Epithelial cell of esophagus (primary cell): ENCODE measurements around the gene SAT2.
"Not testable (repeated sequence)": the region's sequence is repeated elsewhere in the genome, so short reads cannot be mapped to it uniquely, and the experiment has no call there.

Source experiments
- DNase-seq: peaks from one replicate; pipeline ENCODE4 v3.0.0; 2010; ENCODE audit warnings: low read depth
- H3K4me3 ChIP-seq: 2 replicates; pipeline ENCODE4 v1.5.1; 2011; ENCODE audit warnings: mild to moderate bottlenecking, low read length, control low read depth
- CTCF ChIP-seq: IDR thresholded peaks from 2 replicates; pipeline ENCODE4 v1.5.1; 2011; ENCODE audit warnings: low read depth, mild to moderate bottlenecking, low read length, control low read depth, inconsistent platforms; ENCODE audit not compliant: insufficient read depth; ENCODE audit errors: missing control alignments

The SAT2 gene

GRCh38 chr17:7633093-7633492 is 5.5 kb upstream of the SAT2 start:
- H3K4me3 ChIP-seq, result no peak overlapping the region
- no peak for TF ChIP-seq CTCF
- no peak for DNase-seq

GRCh38 chr17:7632492-7632894 is 4.9 kb upstream of the SAT2 start:
- H3K4me3 ChIP-seq, result no peak overlapping the region
- peak; percentile 74 for TF ChIP-seq CTCF
- DNase-seq, result peak; percentile 74

- DNase-seq, result no peak
- no peak overlapping the region for H3K4me3 ChIP-seq
- no peak for TF ChIP-seq CTCF
Measured at GRCh38 chr17:7631398-7632380, 4.1 kb upstream of the SAT2 start.

- DNase-seq, result no peak
- H3K4me3 ChIP-seq, result no peak within 1 kb of the TSS
- TF ChIP-seq CTCF, result no peak
Measured at GRCh38 chr17:7629939-7630571, 2.4 kb upstream of the SAT2 start, which contains the start of gene SHBG. Gene SHBG, plus strand, starts transcription at chr17:7630135. Its CDS starts 38 bp downstream, at chr17:7630173.

- H3K4me3 ChIP-seq, result peak overlapping the region; percentile 84
- TF ChIP-seq CTCF, result no peak
- no peak for DNase-seq
Measured at GRCh38 chr17:7626956-7627249, 718 bp downstream of the SAT2 start.

- H3K4me3 ChIP-seq, result peak overlapping the region; percentile 84
- no peak for TF ChIP-seq CTCF
- DNase-seq, result no peak
Measured at GRCh38 chr17:7626307-7626706, 1.3 kb downstream of the SAT2 start.

GRCh38 chr17:7625749-7626148 is 1.9 kb downstream of the SAT2 start:
- not testable (repeated sequence) for H3K4me3 ChIP-seq, DNase-seq
